Naive B cell (primary cell): ENCODE data around the gene IQUB. TPM values are rescaled to one million over a fixed set of nuclear protein-coding genes. Genes with fewer than 3 reads are reported as not detected.
"Not testable (repeated sequence)": the region's sequence is repeated elsewhere in the genome, so short reads cannot be mapped to it uniquely, and the experiment has no call there.

Experiments used
- ATAC-seq, 2 donors: fragments of 150-1000 bp; cut with Tn5 transposase; 2 replicates each; pipeline ENCODE4 v1.10.0; 2021; ENCODE audit warnings: low read depth in 2 of 2, mild to moderate bottlenecking in 2 of 2, moderate library complexity in 2 of 2
- DNase-seq: peaks from one replicate; pipeline ENCODE4 v3.0.0; 2022
- H3K27ac Mint-ChIP-seq, 6 donors: one replicate each; pipeline ENCODE4 v1.8.0; 2020 to 2022; ENCODE audit warnings: mild to moderate bottlenecking in 6 of 6, mixed read lengths in 6 of 6, moderate library complexity in 5 of 6, inconsistent platforms in 2 of 6
- H3K27me3 Mint-ChIP-seq, 3 donors: one replicate each; pipeline ENCODE4 v1.8.0; 2021 to 2022; ENCODE audit warnings: mixed read lengths in 3 of 3, mild to moderate bottlenecking in 1 of 3
- H3K36me3 Mint-ChIP-seq, 2 donors: one replicate each; pipeline ENCODE4 v1.8.0; 2020 to 2022; ENCODE audit warnings: mixed read lengths in 2 of 2, inconsistent platforms in 1 of 2, mild to moderate bottlenecking in 1 of 2
- H3K4me1 Mint-ChIP-seq, 3 donors: one replicate each; pipeline ENCODE4 v1.8.0; 2020 to 2022; ENCODE audit warnings: mixed read lengths in 3 of 3, inconsistent platforms in 1 of 3, mild to moderate bottlenecking in 1 of 3, moderate library complexity in 1 of 3
- H3K4me3 Mint-ChIP-seq, 8 donors: one replicate each; pipeline ENCODE4 v1.8.0; 2020 to 2022; ENCODE audit warnings: mild to moderate bottlenecking in 8 of 8, mixed read lengths in 8 of 8, moderate library complexity in 8 of 8, inconsistent platforms in 2 of 8
- H3K9me3 Mint-ChIP-seq, 7 donors: one replicate each; pipeline ENCODE4 v1.8.0; 2020 to 2022; ENCODE audit warnings: mixed read lengths in 7 of 7, mild to moderate bottlenecking in 5 of 7, inconsistent platforms in 2 of 7, moderate library complexity in 1 of 7
- polyA plus RNA-seq, 6 donors: library from polyadenylated mRNA; unstranded; fragments of 300-500 nt; fragmentation: Illumina TruSeq; gene quantifications; one replicate each; pipeline ENCODE4 v1.2.3, GENCODE V29; 2021; ENCODE audit warnings: low read depth in 6 of 6

The IQUB gene
- polyA plus RNA-seq, 6 donors from 2014 or later: 0.08 TPM; not detected in 5

- peak overlapping the region in 1 of 8 donors; percentile 30 for H3K4me3 Mint-ChIP-seq
- H3K27me3 Mint-ChIP-seq: peaks cover 37 to 39% (median 38%) of the 10 kb centered on the region in 3 donors
- peak overlapping the region in 1 of 6 donors; percentile 46 for H3K27ac Mint-ChIP-seq
- H3K9me3 Mint-ChIP-seq: peaks cover 0 to 9% (median 3%) of the 10 kb centered on the region in 7 donors
- ATAC-seq (no peak), DNase-seq (no peak)
- H3K4me1 Mint-ChIP-seq: no peaks in the 10 kb centered on the region
- peaks cover 0 to 5% of the 10 kb centered on the region in 2 donors for H3K36me3 Mint-ChIP-seq
These were observed 35.0 kb downstream of the IQUB start for GRCh38 chr7:123499211-123499970.

- peaks cover 38 to 41% (median 39%) of the 10 kb centered on the region in 3 donors for H3K27me3 Mint-ChIP-seq
- no peak for ATAC-seq
These were observed 35.8 kb downstream of the IQUB start for GRCh38 chr7:123498601-123499000.

GRCh38 chr7:123498031-123498430, 36.4 kb downstream of the IQUB start:
- DNase-seq: no peak
- no peak for ATAC-seq
- H3K27me3 Mint-ChIP-seq: peaks cover 38 to 41% (median 39%) of the 10 kb centered on the region in 3 donors
- no peak overlapping the region for H3K27ac Mint-ChIP-seq
- H3K4me3 Mint-ChIP-seq: no peak overlapping the region
- no peaks in the 10 kb centered on the region for H3K4me1 Mint-ChIP-seq
- peaks cover 0 to 2% (median 0%) of the 10 kb centered on the region in 7 donors for H3K9me3 Mint-ChIP-seq
- no peaks in the 10 kb centered on the region for H3K36me3 Mint-ChIP-seq

More at GRCh38 chr7:123498601-123499000, 35.8 kb downstream of the IQUB start:
- Mint-ChIP-seq H3K27ac (no peak overlapping the region), H3K36me3 (no peaks in the 10 kb centered on the region), H3K9me3 (peaks cover 0 to 2% (median 0%) of the 10 kb centered on the region in 7 donors), H3K4me1 (no peaks in the 10 kb centered on the region), H3K4me3 (no peak overlapping the region)
- DNase-seq: no peak

- no peak for ATAC-seq
- Mint-ChIP-seq H3K36me3 (no peaks in the 10 kb centered on the region), H3K4me3 (no peak overlapping the region), H3K4me1 (no peaks in the 10 kb centered on the region), H3K27me3 (peaks cover 17 to 31% (median 23%) of the 10 kb centered on the region in 3 donors), H3K9me3 (peaks cover 0 to 5% (median 0%) of the 10 kb centered on the region in 7 donors), H3K27ac (no peak overlapping the region)
- peak; percentile 27 for DNase-seq
These were observed 40.1 kb downstream of the IQUB start for GRCh38 chr7:123494193-123494796.

- no peaks in the 10 kb centered on the region for H3K4me1 Mint-ChIP-seq
- ATAC-seq: no peak
- no peaks in the 10 kb centered on the region for H3K36me3 Mint-ChIP-seq
- H3K27ac Mint-ChIP-seq: peak overlapping the region in 1 of 6 donors; percentile 88
- DNase-seq: no peak
- peaks cover 0 to 5% (median 2%) of the 10 kb centered on the region in 7 donors for H3K9me3 Mint-ChIP-seq
- H3K4me3 Mint-ChIP-seq: no peak overlapping the region
- H3K27me3 Mint-ChIP-seq: peaks cover 1 to 24% (median 7%) of the 10 kb centered on the region in 3 donors
These were observed 41.9 kb downstream of the IQUB start for GRCh38 chr7:123492485-123492884.

- Mint-ChIP-seq H3K4me1 (no peaks in the 10 kb centered on the region), H3K4me3 (no peak overlapping the region), H3K36me3 (no peaks in the 10 kb centered on the region), H3K9me3 (peaks cover 0 to 5% (median 2%) of the 10 kb centered on the region in 7 donors), H3K27me3 (peaks cover 0 to 27% (median 5%) of the 10 kb centered on the region in 3 donors), H3K27ac (no peak overlapping the region)
- DNase-seq (no peak), ATAC-seq (no peak)
These were observed 48.7 kb downstream of the IQUB start for GRCh38 chr7:123485721-123486120.

- Mint-ChIP-seq H3K9me3 (peaks cover 0 to 5% (median 2%) of the 10 kb centered on the region in 7 donors), H3K27me3 (peaks cover 0 to 27% (median 5%) of the 10 kb centered on the region in 3 donors), H3K4me3 (no peak overlapping the region), H3K36me3 (no peaks in the 10 kb centered on the region), H3K4me1 (no peaks in the 10 kb centered on the region), H3K27ac (no peak overlapping the region)
- ATAC-seq (no peak), DNase-seq (no peak)
These were observed 49.2 kb downstream of the IQUB start for GRCh38 chr7:123485187-123485586.

GRCh38 chr7:123484199-123484598, 50.2 kb downstream of the IQUB start:
- Mint-ChIP-seq H3K4me3 (no peak overlapping the region), H3K4me1 (no peaks in the 10 kb centered on the region), H3K9me3 (peaks cover 0 to 4% (median 0%) of the 10 kb centered on the region in 7 donors), H3K36me3 (no peaks in the 10 kb centered on the region), H3K27ac (no peak overlapping the region), H3K27me3 (peaks cover 0 to 27% (median 5%) of the 10 kb centered on the region in 3 donors)
- ATAC-seq (no peak), DNase-seq (no peak)

GRCh38 chr7:123480107-123480506, 54.3 kb downstream of the IQUB start:
- Mint-ChIP-seq H3K27ac (no peak overlapping the region), H3K9me3 (peaks cover 3 to 20% (median 8%) of the 10 kb centered on the region in 7 donors), H3K4me1 (no peaks in the 10 kb centered on the region), H3K36me3 (no peaks in the 10 kb centered on the region), H3K4me3 (no peak overlapping the region), H3K27me3 (peaks cover 5 to 27% (median 8%) of the 10 kb centered on the region in 3 donors)
- DNase-seq (no peak), ATAC-seq (no peak)

- not testable (repeated sequence) for DNase-seq, H3K4me3 Mint-ChIP-seq, H3K27ac Mint-ChIP-seq, ATAC-seq, H3K36me3 Mint-ChIP-seq, H3K4me1 Mint-ChIP-seq
- Mint-ChIP-seq H3K27me3 (peaks cover 3 to 20% (median 8%) of the 10 kb centered on the region in 3 donors), H3K9me3 (peaks cover 3 to 20% (median 8%) of the 10 kb centered on the region in 7 donors)
These were observed 56.3 kb downstream of the IQUB start for GRCh38 chr7:123478056-123478455.

GRCh38 chr7:123472750-123473445, 61.5 kb downstream of the IQUB start:
- no peaks in the 10 kb centered on the region for H3K36me3 Mint-ChIP-seq
- H3K4me3 Mint-ChIP-seq: no peak overlapping the region
- no peak overlapping the region for H3K27ac Mint-ChIP-seq
- ATAC-seq (no peak), DNase-seq (no peak)
- H3K4me1 Mint-ChIP-seq: no peaks in the 10 kb centered on the region
- peaks cover 0 to 8% (median 7%) of the 10 kb centered on the region in 3 donors for H3K27me3 Mint-ChIP-seq
- H3K9me3 Mint-ChIP-seq: peaks cover 3 to 20% (median 6%) of the 10 kb centered on the region in 7 donors

- Mint-ChIP-seq H3K27me3 (peaks cover 0 to 8% (median 7%) of the 10 kb centered on the region in 3 donors), H3K4me1 (no peaks in the 10 kb centered on the region), H3K9me3 (peaks cover 0 to 14% (median 6%) of the 10 kb centered on the region in 7 donors), H3K36me3 (no peaks in the 10 kb centered on the region), H3K4me3 (no peak overlapping the region), H3K27ac (no peak overlapping the region)
- no peak for DNase-seq
- no peak for ATAC-seq
These were observed 62.1 kb downstream of the IQUB start for GRCh38 chr7:123472327-123472726.

GRCh38 chr7:123468303-123468702, 66.1 kb downstream of the IQUB start:
- H3K36me3 Mint-ChIP-seq: no peaks in the 10 kb centered on the region
- no peaks in the 10 kb centered on the region for H3K9me3 Mint-ChIP-seq
- H3K27ac Mint-ChIP-seq: no peak overlapping the region

More at GRCh38 chr7:123468303-123468702, 66.1 kb downstream of the IQUB start:
- peaks cover 0 to 5% (median 0%) of the 10 kb centered on the region in 3 donors for H3K27me3 Mint-ChIP-seq
- ATAC-seq (no peak), DNase-seq (no peak)
- no peaks in the 10 kb centered on the region for H3K4me1 Mint-ChIP-seq
- no peak overlapping the region for H3K4me3 Mint-ChIP-seq
